ENCODE results near the gene SH3GL2. TPM values are rescaled to one million over a fixed set of nuclear protein-coding genes. Genes with fewer than 3 reads are reported as not detected.

The SH3GL2 gene
- total and polyA plus RNA-seq, 9 of the 15 experiments (the other 6 are each of a cell fraction or from before 2014, with no cell fraction given): not detected

GRCh38 chr9:17761984-17762676, 183.3 kb downstream of the SH3GL2 start:
- CTCF ChIA-PET (ENCODE audit: low intra/inter-chr PET ratio): no interaction called here
- Histone ChIP-seq H3K79me2 (ENCODE audit: control insufficient read depth, insufficient read depth, low read length) (no peaks in the 10 kb centered on the region), H3K27me3 (ENCODE audit: control insufficient read depth in 2 of 2, insufficient read depth in 2 of 2, low read length in 2 of 2) (no peaks in the 10 kb centered on the region), H3K9ac (ENCODE audit: insufficient read depth in 1 of 2, low read depth in 2 of 2, low read length in 2 of 2) (no peak overlapping the region), H4K20me1 (replicated peaks; ENCODE audit: control insufficient read depth, insufficient read depth, low read length) (no peaks in the 10 kb centered on the region), H3K4me3 (no peak overlapping the region), H3K27ac (ENCODE audit: extremely low read depth, low read depth, low read length) (no peak overlapping the region), H3K9me1 (ENCODE audit: control insufficient read depth, insufficient read depth, low read length) (no peaks in the 10 kb centered on the region), H3K36me3 (ENCODE audit: control insufficient read depth, insufficient read depth, low read length) (no peaks in the 10 kb centered on the region), H2AFZ (ENCODE audit: low read depth, low read length) (no peak overlapping the region), H3K4me2 (ENCODE audit: insufficient read depth, low read length) (no peak overlapping the region), H3K9me3 (replicated peaks; ENCODE audit: control insufficient read depth, insufficient read depth, low read depth, low read length) (no peaks in the 10 kb centered on the region), H3K4me1 (replicated peaks in 1 of 2; ENCODE audit: control insufficient read depth in 2 of 2, insufficient read depth in 2 of 2, low read length in 2 of 2) (no peaks in the 10 kb centered on the region)
- ATAC-seq (no peak), DNase-seq (ENCODE audit: extremely low read depth in 1 of 4, low spot score in 3 of 4) (no peak), FAIRE-seq (no peak)
- intact Hi-C loops (cut with micrococcal nuclease) (no loop called here), in situ Hi-C loops (cut with MboI) (no loop called here)
- 0% methylated on average over 4 of the region's 6 CpGs for WGBS (ENCODE audit: insufficient coverage, low coverage, missing lambda C conversion rate)
- no TSS peak for BruUV-seq (replicated peaks)
- POLR2A ChIA-PET: interaction anchor here (0.6 kb wide), 1 partner anchor 177 kb away, joined by 3 read pairs; no protein-coding TSS in a partner anchor
- TF ChIP-seq TOE1 (IDR thresholded peaks at IDR 0.05; ENCODE audit: borderline replicate concordance) (no peak), TOE1 (CRISPR knock-in tag; IDR thresholded peaks at IDR 0.05; ENCODE audit: borderline replicate concordance, low read depth) (no peak), NFYB (IDR thresholded peaks at IDR 0.05; ENCODE audit: extremely low read depth, insufficient read length) (no peak), ZNF282 (CRISPR knock-in tag; IDR thresholded peaks at IDR 0.05) (no peak), SMARCC2 (IDR thresholded peaks at IDR 0.05; ENCODE audit: low read depth) (no peak), ZEB2 (IDR thresholded peaks at IDR 0.05) (no peak), ZBTB12 (CRISPR knock-in tag; IDR thresholded peaks at IDR 0.05) (no peak), MTA2 (IDR thresholded peaks at IDR 0.05; ENCODE audit: low read depth) (no peak), PBX2 (CRISPR knock-in tag; IDR thresholded peaks at IDR 0.05; ENCODE audit: low read depth) (no peak), PBX2 (tag; conservative IDR thresholded peaks at IDR 0.05; ENCODE audit: low read depth) (no peak), CBFA2T2 (conservative IDR thresholded peaks at IDR 0.05) (no peak), ZNF586 (CRISPR knock-in tag; conservative IDR thresholded peaks at IDR 0.05) (no peak), SRSF1 (IDR thresholded peaks at IDR 0.05; ENCODE audit: low read depth, low read length) (no peak), FOSL1 (tag; conservative IDR thresholded peaks at IDR 0.05) (no peak), ARNT (IDR thresholded peaks at IDR 0.05) (no peak), ZNF175 (CRISPR knock-in tag; IDR thresholded peaks at IDR 0.05; ENCODE audit: low read depth) (no peak), KDM5B (IDR thresholded peaks at IDR 0.05; ENCODE audit: insufficient replicate concordance, low read depth, low read length) (no peak), SMAD3 (CRISPR knock-in tag; conservative IDR thresholded peaks at IDR 0.05) (no peak), ELF4 (CRISPR knock-in tag; IDR thresholded peaks at IDR 0.05) (no peak), TEAD1 (CRISPR knock-in tag; IDR thresholded peaks at IDR 0.05) (no peak)
